DMS153 treated with DMSO at 0.1 percent for 48 hours (cell line): Measurements from ENCODE around the gene GPD1L.
"Not testable (repeated sequence)": the region's sequence is repeated elsewhere in the genome, so short reads cannot be mapped to it uniquely, and the experiment has no call there.

Source experiments
- DNase-seq: peaks from one replicate; lab custom pipeline; 2025; ENCODE audit not compliant: unreplicated experiment; lab: John Stamatoyannopoulos, UW

GPD1L gene

DNA sequence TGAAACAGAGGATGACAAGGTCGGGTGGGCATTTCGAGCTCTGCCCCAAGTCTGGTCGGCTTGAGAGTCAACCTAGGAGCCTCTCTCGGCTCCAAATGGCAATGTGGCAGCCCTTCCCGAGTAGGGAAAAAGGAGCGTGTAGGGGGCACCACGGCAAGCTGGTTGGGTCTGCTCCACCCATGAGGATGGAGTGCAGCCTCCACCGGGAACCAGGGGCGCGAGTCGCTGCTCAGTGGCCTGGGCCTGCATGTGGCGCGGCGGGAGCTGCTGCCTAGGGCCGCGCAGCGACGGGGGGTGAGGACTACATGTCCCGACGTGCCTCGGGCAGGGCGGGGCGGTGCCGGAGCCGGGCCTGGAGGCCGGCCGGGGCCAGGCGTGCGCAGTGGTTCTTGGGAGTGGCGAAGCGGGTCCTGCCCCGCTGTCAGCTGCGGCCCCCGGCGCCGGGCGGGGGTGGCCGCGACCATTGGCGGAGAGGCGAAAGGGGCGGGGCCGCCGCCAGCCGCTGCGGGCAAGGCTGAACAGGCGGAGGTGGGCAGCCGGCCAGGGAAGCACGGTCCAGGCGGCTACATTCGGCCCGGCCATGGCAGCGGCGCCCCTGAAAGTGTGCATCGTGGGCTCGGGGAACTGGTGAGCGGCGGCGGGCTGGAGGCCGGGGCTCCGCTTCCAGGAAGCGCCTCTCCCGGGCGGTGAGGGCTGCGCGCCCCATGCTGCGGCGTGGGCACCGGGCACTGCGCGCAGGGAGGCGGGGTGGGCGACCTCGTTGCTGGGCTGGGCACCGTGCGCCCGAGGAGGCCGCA, at the start of gene GPD1L:
Gene GPD1L, plus strand, starts transcription at position 489 of the 797 bp plus-strand sequence. Its CDS starts 92 bp downstream, at position 581.
- DNase-seq = peak; percentile 47

DNA sequence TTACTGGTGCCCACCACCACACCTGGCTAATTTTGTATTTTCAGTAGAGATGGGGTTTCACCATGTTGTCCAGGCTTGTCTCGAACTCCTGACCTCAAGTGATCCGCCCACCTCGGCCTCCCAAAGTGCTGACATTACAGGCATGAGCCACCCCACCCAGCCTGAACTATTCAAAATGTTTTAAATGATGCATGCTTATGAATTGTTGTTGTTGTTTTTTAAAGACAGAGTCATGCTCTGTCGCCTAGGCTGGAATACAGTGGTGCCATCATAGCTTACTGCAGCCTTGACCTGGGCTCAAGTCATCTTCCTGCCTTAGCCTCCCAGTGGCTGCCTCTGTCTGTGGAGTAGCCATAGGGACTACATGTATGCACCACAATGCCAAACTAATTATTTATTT, 48.0 kb upstream of the GPD1L start:
- DNase-seq = not testable (repeated sequence)

DNA sequence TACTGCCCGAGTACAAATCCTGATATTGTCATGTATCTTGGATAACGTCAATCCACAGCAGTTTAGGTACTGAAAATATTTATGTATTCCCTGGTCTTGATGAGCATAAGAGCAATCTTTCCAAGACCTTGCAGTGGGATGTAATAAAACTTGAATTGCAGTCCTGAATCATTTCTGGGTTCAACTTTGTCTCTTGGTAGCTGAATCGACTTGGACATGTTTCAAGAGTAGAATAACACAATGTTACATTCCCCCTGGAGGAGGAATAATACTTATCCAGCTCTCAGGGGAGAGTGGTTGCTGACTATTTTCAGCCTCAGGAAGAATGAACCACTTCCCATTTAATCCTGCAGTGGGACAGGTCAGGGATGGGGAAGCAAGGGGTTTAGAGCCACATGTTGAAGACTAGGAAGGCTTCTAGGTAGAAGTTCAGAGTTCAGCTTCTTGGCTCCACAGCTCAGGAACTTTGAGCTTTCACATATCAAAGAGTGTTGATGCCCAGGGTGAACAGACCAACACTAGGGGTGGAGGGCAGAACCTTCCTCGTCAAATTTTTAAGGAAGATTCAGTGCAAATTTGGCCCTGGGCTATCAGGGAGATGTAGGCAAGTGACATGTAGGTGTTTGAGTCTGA, 43.4 kb upstream of the GPD1L start:
- DNase-seq = no peak

DNA sequence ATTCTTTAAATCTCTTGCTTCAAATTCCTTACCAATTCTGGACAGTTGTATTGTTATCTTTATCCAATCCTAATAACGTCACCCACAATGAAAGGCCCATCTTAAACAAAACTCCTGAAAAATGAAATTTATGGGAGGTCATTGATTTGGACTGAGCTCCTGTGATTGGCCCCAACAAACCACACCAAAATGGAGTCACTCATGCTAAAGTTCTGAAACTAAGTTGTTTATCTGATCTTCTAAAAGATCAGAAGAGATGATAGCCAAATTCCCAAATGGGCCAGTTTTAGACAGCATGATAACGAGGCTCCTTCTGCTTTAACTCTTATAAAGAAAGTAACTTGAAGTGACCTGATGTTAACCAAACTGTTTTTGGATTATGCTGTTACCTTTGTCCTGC, 39.7 kb upstream of the GPD1L start:
- DNase-seq = no peak

DNA sequence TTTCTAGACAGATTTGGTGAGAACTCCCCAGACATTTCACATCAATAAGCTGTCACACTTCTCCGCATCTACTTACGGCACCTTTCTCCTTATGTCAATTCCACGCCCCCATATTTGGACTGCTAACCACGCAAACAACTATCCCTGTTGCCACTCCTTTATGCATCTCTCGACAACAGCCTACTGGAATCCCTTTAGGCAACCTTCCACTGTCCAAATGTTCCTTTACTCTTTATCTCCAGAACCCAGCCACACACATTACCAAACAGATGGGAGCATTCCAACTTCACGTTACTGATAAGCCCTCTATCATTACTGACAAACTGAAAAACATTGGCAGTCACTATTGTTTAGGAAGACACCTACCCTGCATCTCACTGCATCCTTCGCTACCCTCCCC, 32.2 kb upstream of the GPD1L start:
- DNase-seq = not testable (repeated sequence)

DNA sequence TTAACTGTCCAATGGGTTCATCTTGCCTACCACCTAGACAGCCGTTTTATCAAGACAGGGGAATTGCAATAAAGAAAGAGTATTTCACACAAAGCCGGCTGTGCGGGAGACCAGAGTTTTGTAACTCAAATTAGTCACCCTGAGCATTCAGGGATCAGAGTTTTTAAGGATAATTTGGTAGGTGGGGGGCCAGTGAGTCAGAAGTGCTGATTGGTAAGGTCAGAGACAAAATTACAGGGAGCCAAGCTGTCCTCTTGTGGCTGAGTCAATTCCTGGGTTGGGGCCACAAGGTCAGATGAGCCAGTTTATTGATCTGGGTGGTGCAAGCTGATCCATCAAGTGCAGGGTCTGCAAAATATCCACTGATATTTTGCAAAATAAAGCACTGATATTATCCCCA, 29.9 kb upstream of the GPD1L start:
- no peak for DNase-seq

DNA sequence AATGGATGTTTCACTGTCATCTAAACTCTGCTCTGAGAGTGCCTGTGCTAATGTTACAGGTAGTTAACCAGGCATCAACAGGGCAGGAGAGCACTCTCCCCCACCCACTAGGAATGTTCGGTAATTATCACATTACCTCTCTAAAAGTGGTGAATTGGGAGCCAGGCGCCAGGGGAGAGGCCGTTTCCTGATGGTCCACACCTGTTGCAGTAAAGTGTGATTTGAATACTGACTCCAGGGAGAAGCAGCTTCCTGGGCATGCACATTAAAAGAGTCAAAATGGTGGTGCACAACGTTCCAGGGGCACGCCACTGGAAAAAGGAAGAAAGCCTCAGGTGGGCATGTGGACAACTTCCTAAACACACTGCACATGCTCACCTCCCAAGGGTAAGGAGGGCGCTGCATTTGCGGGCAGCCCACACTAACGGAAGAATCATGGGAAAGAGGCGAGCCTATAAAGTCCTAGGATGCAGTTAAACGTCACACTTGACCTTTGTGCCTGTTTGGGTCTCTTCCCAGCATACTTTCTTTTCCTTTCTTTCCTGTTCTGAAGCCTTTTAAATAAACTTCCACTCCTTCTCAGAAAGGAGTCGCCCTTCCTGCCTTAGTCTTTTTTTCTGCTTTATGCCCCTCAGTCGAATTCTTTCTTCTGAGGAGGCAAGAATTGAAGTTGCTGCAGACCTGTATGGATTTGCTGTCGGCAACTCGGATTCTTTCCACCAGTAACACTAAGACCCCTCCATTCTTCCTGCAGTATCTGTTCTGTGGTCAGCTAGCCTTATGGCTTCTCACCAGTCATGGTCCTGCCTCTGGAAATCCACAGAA, 28.9 kb upstream of the GPD1L start:
- no peak for DNase-seq

DNA sequence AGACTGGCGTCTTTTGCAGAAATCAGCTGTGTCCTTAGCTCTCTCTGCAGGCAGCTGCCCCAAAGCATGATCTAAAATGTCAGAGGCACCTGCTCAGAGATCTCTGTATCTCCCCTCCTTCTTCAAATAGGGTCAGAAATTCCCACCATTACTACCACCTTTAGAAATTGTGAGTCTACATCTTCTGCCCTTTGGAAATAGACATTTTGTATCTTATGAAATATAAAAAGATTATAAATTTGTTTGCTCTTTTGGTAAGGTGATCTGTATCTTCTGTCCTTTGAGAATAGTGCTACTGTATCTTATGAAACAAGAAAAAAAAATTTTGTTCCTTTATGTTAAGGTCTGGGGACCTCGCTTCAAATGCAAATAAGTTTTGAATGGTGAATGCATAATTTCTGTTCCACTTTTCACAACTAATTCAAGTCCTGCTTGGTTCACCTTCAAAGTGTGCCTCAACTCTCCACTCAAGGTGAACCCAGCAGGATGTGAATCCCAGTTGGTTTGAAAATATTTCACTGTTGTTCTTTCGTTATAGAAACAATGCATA, 28.3 kb upstream of the GPD1L start:
- no peak for DNase-seq

DNA sequence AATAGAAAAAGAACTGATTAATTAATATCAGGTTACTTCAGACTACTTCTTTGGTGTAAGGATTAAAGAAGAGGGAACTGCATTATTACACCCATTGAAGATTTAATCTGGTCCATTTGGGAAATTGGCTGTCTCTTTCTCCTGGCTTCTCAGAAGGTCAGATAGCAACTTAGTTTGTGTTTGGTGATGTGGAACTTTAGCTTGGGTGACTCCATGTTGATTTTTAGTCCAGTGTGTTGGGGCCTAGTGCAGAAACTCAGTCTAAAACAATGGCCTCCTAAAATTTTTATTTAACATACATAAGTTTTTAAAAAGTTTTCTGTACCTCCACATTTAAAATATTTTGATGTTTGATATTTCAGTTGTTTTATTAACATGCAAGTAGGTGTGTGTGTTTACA, 27.6 kb upstream of the GPD1L start:
- DNase-seq = no peak

DNA sequence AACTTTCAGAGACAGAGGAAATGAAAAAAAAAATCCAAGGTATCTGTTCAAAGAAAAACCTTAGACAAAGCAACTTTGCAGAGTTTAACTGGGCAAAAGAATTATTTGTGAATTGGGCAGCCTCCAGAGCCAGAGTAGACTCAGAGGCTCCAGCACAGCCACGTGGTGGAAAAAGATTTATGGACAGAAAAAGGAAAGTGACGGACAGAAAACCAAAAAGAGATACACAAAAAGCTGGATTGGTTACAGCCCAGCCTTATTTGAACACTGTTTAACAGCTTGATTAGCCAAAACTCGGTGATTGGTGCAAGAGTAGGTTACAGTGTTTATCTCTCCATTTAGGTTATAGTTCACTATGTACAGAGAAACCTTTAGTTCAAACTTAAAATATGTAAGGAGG, 23.7 kb upstream of the GPD1L start:
- no peak for DNase-seq

DNA sequence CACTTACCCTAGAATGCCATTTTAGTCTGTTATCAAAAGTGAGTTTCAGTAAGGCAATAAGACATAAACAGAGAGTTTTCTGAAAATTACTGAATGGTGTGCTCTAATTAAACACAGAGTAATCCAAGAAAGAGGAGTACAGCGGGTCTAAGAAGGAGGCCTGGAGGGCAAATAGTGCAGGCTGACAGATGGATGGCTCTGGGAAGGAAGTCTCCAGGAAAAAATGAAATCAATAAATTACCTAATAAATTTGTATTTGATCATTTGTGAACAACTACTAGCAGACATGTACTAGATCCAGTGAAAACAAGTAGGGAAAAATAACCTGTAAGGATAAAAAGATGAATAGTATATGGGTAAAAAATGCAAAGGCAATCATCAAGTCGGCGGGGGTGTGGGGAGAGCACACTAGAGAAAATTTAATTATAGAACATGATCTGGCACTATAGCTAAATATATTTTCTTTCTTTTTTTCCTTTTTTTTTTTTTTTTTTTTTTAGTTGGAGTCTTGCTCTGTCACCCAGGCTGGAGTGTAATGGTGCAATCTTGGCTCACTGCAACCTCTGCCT, 22.6 kb upstream of the GPD1L start:
- no peak for DNase-seq

DNA sequence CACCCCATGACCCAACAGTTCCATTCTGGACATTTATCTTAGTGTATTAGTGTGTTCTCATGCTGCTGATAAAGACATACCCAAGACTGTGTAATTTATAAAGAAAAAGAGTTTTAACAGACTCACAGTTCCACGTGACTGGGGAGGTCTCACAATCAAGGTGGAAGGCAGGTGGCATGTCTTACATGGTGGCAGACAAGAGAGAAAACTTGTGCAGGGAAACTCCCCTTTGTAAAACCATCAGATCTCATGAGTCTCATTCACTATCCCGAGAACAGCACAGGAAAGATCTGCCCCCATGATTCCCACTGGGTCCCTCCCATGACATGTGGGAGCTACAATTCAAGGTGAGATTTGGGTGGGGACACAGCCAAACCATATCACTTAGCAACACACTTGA, 21.6 kb upstream of the GPD1L start:
- DNase-seq = no peak

DNA sequence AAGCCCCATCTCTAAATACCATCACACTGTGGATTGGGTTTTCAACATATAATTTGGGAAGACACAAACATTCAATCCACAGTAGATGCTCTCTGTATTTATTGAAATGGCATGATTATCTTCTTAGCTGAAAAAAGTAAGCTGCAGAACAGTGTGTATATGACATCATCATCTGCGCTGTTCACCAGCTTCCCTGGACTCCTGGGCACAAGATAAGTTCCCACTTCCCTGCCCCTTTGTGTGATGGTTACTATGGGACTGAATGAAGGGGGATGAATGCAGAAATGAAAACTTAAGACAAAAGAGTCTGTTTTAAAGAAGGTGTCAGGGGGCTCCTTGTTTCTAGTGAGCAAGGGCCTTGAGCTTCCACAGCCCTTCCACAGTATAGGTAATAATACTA, 20.0 kb upstream of the GPD1L start:
- no peak for DNase-seq

DNA sequence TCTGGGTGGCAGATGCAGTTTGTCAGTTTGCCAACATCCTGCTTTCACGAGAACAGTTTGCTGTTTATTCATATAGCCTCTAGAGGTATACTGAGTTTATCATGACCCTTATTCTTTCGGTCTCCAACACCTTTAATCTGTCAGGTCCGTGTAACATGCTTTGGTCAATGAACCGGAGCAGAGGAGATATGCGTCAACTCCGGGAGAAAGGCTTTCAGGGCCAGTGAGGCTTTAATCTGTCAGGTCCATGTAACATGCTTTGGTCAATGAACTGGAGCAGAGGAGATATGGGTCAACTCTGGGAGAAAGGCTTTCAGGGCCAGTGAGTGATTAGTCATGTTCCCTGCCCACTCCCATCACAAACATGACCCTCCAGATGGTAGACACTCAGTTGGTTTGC, 16.9 kb upstream of the GPD1L start:
- no peak for DNase-seq

DNA sequence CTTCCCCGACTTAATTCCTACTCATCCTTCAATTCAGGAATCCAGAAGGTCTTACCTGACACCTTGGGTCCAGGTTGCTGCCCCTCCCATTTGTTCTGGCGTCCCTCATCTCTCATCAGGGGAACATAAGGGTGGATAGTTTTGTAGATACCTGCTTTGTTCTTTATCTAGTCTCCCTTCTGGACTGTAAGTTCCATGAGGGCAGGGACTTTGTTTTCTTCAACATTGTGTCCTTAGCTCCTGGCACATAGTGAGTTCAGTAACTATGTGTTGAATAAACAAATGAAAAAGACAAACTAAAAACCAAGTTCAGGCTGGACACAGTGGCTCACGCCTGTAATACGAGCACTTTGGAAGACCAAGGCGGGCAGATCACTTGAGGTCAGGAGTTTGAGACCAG, 13.2 kb upstream of the GPD1L start:
- DNase-seq = no peak

DNA sequence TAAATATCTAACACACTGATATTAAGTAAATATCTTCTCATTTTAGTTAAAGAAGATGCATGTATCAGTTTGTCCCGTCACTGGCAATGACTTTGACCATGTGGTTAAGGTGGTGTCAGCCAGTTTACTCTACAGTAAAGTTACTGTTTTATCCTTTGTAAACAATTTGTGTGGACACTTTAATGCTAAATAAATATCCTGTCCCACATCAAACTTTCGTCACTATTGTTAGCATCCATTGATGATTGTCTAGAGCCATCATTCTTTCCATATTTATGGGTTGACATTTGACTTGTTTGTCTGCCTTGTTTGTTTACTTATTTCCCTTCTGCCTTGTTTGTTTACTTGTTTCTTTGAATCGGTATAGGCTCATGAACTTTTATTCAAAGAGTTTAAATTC, 11.0 kb upstream of the GPD1L start:
- no peak for DNase-seq

DNA sequence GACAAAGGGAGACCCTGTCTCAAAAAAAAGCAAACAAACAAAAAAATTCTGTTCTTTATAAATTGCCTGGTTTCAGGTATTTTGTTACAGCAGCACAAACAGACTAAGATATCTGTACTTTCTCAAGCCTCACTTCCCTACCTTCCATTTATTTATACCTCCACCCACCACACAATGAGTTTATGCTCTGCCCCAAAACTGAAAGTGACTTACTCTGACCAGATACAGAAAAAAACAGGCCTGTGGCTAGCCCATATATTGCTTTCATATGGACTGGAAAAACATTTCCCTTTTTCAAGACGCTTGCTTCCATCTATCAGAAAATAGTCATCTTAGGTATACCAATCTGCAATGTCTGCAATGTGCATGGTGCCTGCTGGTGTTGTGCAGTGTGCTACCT, 8.7 kb upstream of the GPD1L start:
- DNase-seq = no peak

DNA sequence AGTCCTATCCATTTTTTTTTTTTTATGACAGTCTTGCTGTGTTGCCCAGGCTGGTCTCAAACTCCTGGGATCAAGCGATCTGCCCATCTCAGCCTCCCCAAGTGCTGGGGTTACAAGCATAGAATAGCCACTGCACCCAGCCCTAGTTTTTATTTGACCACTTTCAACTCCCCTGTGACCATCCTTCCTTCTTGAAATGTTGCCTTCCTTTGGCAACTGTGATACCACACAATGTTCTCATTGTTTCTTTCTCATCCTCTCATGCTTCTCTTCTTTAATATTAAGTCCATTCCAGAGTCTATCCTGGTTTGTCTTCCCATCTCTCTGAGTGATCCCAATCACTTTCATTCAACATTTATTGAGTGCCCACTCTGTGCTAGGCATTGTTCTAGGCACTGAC, 7.9 kb upstream of the GPD1L start:
- DNase-seq = no peak

DNA sequence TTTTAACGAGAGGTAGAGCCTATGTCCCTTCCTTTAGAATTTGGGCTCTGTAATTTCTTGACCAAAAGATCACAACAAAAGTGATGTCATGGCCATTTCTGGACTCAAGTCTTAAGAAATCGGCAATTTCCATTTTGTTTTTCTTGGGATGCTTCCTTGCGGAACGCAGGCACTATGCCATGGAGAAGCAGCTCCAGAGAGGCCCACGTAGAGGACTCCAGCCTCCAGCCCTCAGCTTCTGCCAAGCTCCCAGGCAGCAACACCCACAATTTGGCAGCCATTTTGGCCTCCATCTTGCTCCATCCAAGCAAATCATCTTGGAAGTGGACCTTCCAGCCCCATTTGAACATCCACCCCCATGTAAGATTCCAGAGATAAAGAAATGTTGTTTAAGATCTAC, 6.0 kb upstream of the GPD1L start:
- no peak for DNase-seq

DNA sequence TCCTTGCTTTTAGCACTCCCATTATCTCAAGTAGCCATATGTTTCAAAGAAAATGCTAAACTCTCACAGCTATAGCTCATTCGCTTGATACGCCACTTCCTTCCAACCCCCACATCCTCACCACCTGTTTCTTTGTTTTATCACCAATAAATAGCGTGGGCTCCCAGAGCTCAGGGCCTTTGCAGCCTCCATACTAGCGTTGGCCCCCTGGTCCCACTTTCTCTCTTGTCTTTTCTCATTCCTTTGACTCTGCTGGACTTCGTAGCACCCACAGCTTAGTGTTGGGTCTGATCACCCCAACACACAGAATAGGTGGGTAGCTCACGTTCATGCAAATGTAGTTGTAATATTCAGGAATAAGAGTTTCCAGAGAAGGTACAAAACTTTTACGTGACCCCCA, 4.1 kb upstream of the GPD1L start:
- no peak for DNase-seq

DNA sequence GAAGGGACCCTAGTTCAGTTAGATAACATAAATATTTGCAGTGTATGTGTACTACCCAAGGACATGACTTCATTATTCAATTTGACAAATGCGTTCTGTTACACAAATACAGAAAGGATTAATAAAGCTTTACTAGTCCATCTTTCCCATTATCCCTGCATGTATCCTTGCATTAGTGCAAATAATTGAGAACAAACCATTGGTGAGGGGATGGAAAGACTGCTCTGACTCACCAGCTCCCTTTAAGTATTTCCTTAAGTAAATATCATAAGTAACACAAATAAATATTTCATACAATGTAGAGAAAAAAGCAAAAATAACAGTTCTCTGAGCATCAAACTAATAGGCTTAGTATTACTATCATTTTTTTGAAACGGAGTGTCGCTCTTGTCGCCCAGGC, 1.9 kb upstream of the GPD1L start:
- DNase-seq = no peak
